ENCODE data around the gene PRTFDC1.

Gene PRTFDC1, protein sequence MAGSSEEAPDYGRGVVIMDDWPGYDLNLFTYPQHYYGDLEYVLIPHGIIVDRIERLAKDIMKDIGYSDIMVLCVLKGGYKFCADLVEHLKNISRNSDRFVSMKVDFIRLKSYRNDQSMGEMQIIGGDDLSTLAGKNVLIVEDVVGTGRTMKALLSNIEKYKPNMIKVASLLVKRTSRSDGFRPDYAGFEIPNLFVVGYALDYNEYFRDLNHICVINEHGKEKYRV
- total RNA-seq = 0 to 3.8 (median 0.38) reads per million in 9 experiments

DNA sequence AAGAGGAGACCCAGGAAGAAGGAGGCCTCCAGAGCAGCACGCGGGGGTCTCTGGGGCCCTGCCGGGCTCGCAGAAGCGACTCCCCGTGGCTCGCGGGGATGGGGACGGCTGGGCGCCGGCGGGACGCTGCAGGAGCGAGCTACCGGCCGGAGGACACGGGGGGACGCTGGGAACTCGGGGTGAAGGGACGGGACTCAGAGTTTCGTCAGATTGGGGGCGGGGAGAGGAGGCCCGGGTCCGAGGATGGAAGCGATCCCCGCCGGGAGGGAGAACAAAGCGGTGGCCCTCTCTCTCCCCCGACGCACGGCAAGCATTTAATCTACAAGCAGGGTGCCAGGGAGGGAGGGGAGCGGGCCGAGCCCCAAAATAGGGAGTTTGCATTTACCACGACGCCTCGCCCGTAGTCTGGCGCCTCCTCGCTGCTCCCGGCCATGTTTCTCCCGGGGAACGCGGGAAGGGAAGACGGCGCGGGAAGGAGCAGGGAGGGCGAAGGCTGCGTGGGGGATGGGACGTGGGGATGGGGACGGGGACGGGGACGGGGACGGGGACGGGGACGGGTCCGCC lies at the start of gene PRTFDC1:
PRTFDC1 (minus strand) TSS at position 464 of the 564 bp plus-strand sequence; CDS start at position 433, 31 bp downstream.
- Mint-ChIP-seq H3K27me3 (no peaks in the 10 kb centered on the region), H3K27ac (peak within 1 kb of the TSS; percentile 57 to 91), H3K9me3 (no peaks in the 10 kb centered on the region), H3K4me1 (ENCODE audit: low read depth in 2 of 2) (peaks cover 8 to 26% of the 10 kb centered on the region in 2 donors), H3K36me3 (ENCODE audit: insufficient read depth) (no peaks in the 10 kb centered on the region), H3K4me3 (peak within 1 kb of the TSS; percentile 81 to 88)
- ATAC-seq (replicated peaks) (peak; percentile 60), DNase-seq (peak; percentile 4 to 24 (median 10))

DNA sequence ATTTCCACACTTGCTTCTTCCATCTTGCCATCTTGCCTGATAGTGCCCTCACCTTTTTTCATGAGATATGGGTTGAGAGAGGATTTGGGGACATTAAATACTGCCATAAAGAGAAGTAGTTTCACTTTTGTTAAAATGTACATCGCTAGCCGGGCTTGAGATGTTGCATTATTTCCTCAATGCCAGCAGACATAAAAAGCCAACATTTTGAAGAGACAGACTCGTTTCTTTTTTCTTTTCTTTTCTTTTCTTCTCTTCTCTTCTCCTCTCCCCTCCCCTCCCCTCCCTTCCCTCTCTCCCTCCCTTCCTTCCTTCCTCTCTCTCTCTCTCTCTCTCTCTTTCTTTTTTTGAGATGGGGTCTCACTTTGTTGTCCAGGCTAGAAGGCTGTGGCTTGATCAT lies 45.6 kb upstream of the PRTFDC1 start:
- H3K4me3 Mint-ChIP-seq = no peak overlapping the region
- no peak overlapping the region for H3K27ac Mint-ChIP-seq
- DNase-seq = no peak
- no peaks in the 10 kb centered on the region for H3K36me3 Mint-ChIP-seq (ENCODE audit: insufficient read depth)
- no peaks in the 10 kb centered on the region for H3K4me1 Mint-ChIP-seq (ENCODE audit: low read depth in 2 of 2)
- no peaks in the 10 kb centered on the region for H3K27me3 Mint-ChIP-seq
- ATAC-seq (replicated peaks) = no peak
- no peaks in the 10 kb centered on the region for H3K9me3 Mint-ChIP-seq

DNA sequence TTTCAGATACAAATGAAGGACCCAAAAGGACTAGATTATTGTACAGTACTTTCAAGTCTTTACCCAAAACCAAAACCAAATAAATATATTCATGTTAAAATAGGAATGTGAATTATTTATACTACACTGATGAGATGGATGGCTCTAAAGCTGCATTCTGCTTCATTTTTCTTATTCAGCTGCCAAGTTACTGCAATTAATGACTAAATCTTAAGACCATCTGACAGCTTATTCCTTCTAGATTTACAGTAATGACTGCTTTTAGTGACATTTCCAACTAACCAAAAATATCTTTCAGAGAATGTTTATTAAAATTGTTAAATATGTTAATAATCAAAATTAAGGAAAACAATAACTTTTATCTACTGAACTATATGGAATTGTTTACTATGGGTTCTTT lies 42.7 kb upstream of the PRTFDC1 start:
- H3K4me1 Mint-ChIP-seq (ENCODE audit: low read depth in 2 of 2) = no peaks in the 10 kb centered on the region
- DNase-seq = no peak
- no peaks in the 10 kb centered on the region for H3K27me3 Mint-ChIP-seq
- no peak for ATAC-seq (replicated peaks)
- H3K9me3 Mint-ChIP-seq = no peaks in the 10 kb centered on the region
- no peaks in the 10 kb centered on the region for H3K36me3 Mint-ChIP-seq (ENCODE audit: insufficient read depth)
- H3K4me3 Mint-ChIP-seq = no peak overlapping the region
- H3K27ac Mint-ChIP-seq = no peak overlapping the region

DNA sequence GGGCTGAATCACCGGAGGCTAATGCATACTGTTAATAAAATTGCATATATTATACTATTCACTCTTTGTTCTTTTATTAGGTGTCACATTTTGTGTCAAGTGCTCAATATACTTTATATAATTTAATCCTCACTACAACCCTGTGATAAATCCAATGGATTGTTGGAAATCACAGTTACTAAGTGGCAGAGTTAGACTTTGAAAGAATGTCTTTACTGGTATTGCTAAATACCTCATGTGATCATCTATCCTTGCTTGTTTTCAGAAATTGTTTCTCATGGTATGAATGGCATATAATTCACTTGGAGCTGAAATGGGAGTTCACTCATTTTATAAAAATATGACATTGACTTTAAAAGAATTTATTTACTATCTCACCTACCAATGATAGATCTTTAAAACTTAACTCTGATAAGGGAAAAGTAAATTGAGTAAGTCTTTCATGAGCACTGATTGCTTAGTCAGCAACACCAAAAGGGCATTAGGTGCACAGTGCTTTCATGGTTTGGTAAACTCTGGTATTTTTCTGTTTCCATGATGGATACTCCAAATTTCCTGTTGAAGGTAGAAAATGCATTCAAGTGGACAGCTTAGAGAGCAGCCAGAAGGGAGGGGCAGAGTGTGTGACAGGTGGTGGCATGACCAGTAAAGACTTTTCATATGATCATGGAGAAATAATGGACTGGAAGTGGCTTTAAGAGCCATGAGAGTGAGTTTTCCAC lies 41.0 kb upstream of the PRTFDC1 start:
- H3K4me3 Mint-ChIP-seq = no peak overlapping the region

DNA sequence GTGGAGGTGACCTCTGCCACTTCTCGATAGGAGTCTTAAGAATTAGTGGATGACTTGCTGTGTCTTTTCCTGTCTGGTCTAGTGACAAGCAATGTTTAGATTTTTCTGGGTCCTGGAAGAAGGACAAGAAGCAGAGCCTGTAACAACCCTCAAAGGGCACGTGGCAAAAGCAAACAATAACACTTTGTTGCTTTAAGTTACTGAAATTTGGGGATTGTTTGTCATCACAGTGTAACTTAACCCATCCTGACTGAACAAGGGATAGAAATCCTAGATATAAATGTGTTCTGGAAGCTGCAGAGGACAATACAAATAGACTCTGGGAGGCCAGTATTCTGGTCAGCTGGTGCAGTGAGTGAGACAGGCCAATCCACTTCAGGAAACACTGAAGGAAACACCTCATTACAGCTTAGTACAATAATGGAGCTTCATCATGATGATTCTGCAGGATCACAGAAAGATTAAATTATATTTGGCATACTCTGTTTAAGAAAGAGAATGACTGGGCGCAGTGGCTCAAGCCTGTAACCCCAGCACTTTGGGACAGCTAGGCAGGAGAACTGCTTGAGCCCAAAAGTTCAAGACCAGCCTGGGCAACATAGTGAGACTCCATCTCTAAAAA lies 40.2 kb upstream of the PRTFDC1 start:
- Mint-ChIP-seq H3K9me3 (no peaks in the 10 kb centered on the region), H3K4me3 (no peak overlapping the region), H3K36me3 (ENCODE audit: insufficient read depth) (no peaks in the 10 kb centered on the region), H3K4me1 (ENCODE audit: low read depth in 2 of 2) (no peaks in the 10 kb centered on the region), H3K27me3 (no peaks in the 10 kb centered on the region), H3K27ac (no peak overlapping the region)
- ATAC-seq (replicated peaks) (no peak), DNase-seq (no peak)

More for the DNA sequence above, 41.0 kb upstream of the PRTFDC1 start:
- Mint-ChIP-seq H3K9me3 (no peaks in the 10 kb centered on the region), H3K4me1 (ENCODE audit: low read depth in 2 of 2) (no peaks in the 10 kb centered on the region), H3K27me3 (no peaks in the 10 kb centered on the region), H3K36me3 (ENCODE audit: insufficient read depth) (no peaks in the 10 kb centered on the region), H3K27ac (no peak overlapping the region)
- ATAC-seq (replicated peaks) (no peak), DNase-seq (no peak)

DNA sequence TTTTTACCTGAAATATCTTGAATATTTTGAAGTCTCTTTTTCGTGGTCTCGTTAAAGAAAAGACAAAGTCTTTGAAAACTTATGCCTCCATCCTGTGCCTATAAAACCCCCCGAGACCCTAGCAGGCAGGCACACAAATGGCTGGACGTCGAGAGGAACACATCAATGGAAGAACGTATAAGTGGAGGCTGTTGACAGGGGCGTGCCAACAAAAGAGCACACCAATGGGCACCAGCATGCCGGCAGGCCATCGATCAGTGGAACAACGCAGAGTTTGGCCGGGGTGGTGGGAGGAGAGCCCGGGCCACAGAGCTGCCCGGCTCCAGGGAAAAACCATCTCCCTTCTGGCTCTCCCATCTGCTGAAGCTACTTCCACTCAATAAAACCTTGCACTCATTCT lies 38.9 kb upstream of the PRTFDC1 start:
- Mint-ChIP-seq H3K27me3 (no peaks in the 10 kb centered on the region), H3K4me3 (no peak overlapping the region), H3K9me3 (no peaks in the 10 kb centered on the region), H3K36me3 (ENCODE audit: insufficient read depth) (no peaks in the 10 kb centered on the region), H3K27ac (no peak overlapping the region), H3K4me1 (ENCODE audit: low read depth in 2 of 2) (no peaks in the 10 kb centered on the region)
- no peak for DNase-seq
- no peak for ATAC-seq (replicated peaks)

DNA sequence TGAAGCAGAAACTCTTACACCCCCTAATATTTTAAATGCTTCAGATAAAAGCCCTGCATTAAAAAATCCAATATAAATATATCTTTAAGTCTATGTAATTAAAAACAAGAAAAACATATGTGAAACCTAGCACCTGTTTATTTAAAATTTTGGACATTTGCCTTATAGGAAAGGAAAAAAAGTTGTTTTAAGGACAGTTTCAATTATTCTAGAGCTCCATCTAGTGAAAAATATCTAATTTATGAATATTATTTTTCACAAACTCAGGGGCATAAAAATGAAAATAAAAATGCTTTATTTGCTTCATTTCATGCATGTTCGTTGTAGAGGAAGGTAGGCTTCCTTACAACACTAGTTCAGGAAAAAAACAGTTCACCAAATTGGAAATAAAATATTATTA lies 37.5 kb upstream of the PRTFDC1 start:
- Mint-ChIP-seq H3K4me3 (no peak overlapping the region), H3K27ac (no peak overlapping the region), H3K4me1 (ENCODE audit: low read depth in 2 of 2) (no peaks in the 10 kb centered on the region), H3K27me3 (no peaks in the 10 kb centered on the region), H3K36me3 (ENCODE audit: insufficient read depth) (no peaks in the 10 kb centered on the region), H3K9me3 (no peaks in the 10 kb centered on the region)
- ATAC-seq (replicated peaks) = no peak
- no peak for DNase-seq

DNA sequence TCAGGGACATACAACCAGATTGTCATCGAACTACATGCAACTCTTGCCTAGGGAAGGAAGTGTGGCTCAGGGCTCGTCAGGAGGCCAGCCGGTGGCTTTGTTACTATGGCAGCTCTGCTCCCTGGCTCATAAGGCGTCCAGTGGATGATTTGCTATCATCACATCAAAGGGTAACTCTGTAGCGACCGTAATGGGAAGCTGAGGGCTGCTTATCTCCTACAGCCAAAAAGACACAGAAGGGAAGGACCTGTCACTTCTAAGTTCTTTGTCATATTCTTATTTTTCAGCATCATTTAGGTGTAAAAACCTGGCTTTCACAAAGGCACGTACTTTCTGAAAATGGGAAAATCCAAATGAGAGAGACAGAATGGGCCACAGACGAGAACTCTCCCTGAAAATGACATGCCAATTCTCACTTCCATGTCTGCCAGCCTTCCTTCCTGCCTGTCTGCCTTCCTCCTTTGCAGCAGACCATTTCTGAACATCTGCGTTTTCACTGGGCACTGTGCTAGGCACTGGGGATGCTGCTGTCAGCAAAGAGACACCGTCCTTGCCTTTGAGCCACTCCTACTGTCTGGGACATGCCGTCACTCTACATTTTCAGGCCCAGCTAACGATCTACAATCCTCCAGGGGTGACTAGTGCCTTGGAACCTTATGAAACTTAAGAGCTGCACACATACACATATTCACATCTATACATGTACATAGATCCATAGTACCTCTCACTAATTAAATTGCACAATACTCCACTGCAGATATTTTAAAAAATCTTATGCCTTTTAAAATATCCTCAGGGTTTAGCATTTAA lies 36.6 kb upstream of the PRTFDC1 start:
- no peak overlapping the region for H3K4me3 Mint-ChIP-seq
- no peaks in the 10 kb centered on the region for H3K36me3 Mint-ChIP-seq (ENCODE audit: insufficient read depth)
- no peak overlapping the region for H3K27ac Mint-ChIP-seq
- H3K27me3 Mint-ChIP-seq = no peaks in the 10 kb centered on the region
- H3K9me3 Mint-ChIP-seq = no peaks in the 10 kb centered on the region
- no peaks in the 10 kb centered on the region for H3K4me1 Mint-ChIP-seq (ENCODE audit: low read depth in 2 of 2)
- DNase-seq (no peak), ATAC-seq (replicated peaks) (no peak)

DNA sequence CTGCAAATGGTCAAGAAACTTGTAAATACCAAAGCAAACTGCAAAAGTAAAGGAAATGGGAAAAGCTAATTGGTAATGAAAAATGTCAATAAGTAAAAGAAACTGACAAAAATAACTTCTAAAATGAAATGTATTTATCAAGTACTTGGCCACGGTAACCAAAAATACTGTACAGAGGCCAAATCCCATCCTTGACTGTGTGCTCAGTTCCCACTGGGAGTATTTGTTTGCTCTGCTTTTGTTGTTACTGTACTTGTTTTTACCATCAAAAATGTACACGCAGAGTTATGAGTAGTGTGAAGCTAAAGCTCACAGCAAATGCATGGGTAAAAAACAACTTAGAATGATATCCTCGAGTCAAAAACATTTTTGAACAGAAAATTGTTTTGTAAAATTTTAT lies 32.5 kb upstream of the PRTFDC1 start:
- no peaks in the 10 kb centered on the region for H3K4me1 Mint-ChIP-seq (ENCODE audit: low read depth in 2 of 2)
- DNase-seq (no peak), ATAC-seq (replicated peaks) (no peak)
- H3K27me3 Mint-ChIP-seq = no peaks in the 10 kb centered on the region
- no peaks in the 10 kb centered on the region for H3K36me3 Mint-ChIP-seq (ENCODE audit: insufficient read depth)
- H3K27ac Mint-ChIP-seq = no peak overlapping the region
- H3K9me3 Mint-ChIP-seq = no peaks in the 10 kb centered on the region
- H3K4me3 Mint-ChIP-seq = no peak overlapping the region

DNA sequence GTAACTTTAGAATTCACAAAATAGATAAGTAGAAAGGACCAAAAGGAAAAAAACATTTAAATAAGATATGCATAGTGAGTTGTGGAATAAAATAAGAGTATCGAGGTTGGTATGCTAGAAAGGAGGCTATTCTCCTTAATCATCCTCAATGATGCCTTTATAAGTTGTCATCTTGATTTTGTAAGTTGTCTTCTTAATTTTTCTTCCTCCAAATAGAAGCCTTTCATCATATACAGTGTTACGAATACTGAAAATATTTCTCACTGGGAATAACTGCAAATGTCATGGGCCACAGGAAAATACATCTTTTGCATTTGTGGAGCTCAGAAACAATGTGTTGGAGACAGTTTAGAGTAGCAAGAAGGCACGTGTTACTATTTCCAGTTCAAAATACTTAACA lies 31.5 kb upstream of the PRTFDC1 start:
- ATAC-seq (replicated peaks) (no peak), DNase-seq (no peak)
- Mint-ChIP-seq H3K4me3 (no peak overlapping the region), H3K9me3 (no peaks in the 10 kb centered on the region), H3K27ac (no peak overlapping the region), H3K36me3 (ENCODE audit: insufficient read depth) (no peaks in the 10 kb centered on the region), H3K27me3 (no peaks in the 10 kb centered on the region), H3K4me1 (ENCODE audit: low read depth in 2 of 2) (no peaks in the 10 kb centered on the region)

DNA sequence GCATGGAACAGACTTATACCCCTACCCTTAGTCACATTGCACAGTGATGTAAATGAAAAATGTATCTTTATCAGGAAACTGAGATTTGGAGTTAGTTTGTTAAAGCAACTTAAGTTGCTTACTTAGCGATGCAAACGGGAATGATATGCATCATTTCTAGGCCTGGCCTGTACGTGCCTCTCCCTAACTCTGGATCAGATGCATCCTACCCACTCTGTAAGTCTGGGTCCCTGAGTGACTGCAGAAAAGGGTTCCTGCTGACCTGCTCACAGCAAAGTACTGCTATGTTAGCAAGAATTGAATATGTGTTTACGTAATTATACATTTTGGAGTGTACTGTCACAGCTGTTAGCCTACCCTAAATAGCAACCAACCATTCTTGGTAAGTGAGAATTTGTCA lies 30.7 kb upstream of the PRTFDC1 start:
- peaks cover 0 to 4% of the 10 kb centered on the region in 2 donors for H3K4me1 Mint-ChIP-seq (ENCODE audit: low read depth in 2 of 2)

DNA sequence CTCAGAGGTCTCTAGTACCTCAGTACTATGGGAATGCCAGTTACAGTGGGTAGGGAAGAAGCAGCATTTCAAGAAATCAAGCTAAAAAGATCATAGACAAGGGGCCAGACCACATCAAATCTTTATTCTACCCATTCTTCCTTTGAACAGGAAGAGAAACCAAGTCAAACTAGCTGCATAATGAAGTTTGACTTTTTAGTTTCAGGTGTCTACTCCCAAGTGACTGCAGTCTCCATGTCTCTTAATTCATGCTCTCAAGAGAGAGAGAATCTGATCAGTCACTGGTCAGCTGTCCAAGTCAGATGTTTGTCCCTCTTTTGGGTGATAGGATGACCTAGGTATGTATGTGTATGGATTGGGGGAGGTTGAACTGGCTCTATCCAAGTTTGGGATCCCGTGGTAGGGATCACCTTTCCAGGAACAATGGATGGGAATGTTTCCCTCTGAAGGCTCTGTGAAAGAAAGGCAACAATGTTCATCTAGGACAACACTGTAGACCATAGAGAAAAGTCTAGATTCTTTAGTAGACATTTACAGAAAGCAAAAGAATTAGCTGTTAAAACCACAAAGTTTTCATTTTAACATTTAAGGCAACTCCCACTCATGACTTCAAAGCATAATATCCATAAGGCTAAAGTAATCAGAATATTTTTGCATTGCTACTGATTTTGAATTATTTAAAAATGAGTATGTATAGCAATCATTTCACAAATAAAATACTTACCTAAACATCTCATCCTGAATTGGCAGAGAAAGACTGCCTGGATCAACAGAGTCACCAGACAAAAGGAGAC lies 30.1 kb upstream of the PRTFDC1 start:
- peaks cover 0 to 5% of the 10 kb centered on the region in 2 donors for H3K4me1 Mint-ChIP-seq (ENCODE audit: low read depth in 2 of 2)
- H3K36me3 Mint-ChIP-seq (ENCODE audit: insufficient read depth) = no peaks in the 10 kb centered on the region
- H3K4me3 Mint-ChIP-seq = no peak overlapping the region
- no peaks in the 10 kb centered on the region for H3K27me3 Mint-ChIP-seq
- no peak overlapping the region for H3K27ac Mint-ChIP-seq
- ATAC-seq (replicated peaks) = no peak
- no peaks in the 10 kb centered on the region for H3K9me3 Mint-ChIP-seq
- DNase-seq = no peak

More for the DNA sequence above, 30.7 kb upstream of the PRTFDC1 start:
- Mint-ChIP-seq H3K4me3 (no peak overlapping the region), H3K27ac (no peak overlapping the region), H3K27me3 (no peaks in the 10 kb centered on the region), H3K9me3 (no peaks in the 10 kb centered on the region), H3K36me3 (ENCODE audit: insufficient read depth) (no peaks in the 10 kb centered on the region)
- no peak for DNase-seq
- ATAC-seq (replicated peaks) = no peak
